WTC11 (cell line): Measurements from ENCODE around the gene FASTKD1.

Source experiments
- ATF3 ChIP-seq: sonication (generic); formaldehyde crosslinking; conservative IDR thresholded peaks from 2 replicates; pipeline ENCODE4 v1.8.1; 2022; ENCODE audit warnings: mild to moderate bottlenecking, missing genetic modification reagents
- CBFB ChIP-seq: sonication (generic); formaldehyde crosslinking; IDR thresholded peaks from 2 replicates; pipeline ENCODE4 v1.8.1; 2022; ENCODE audit warnings: mild to moderate bottlenecking, low read depth, missing genetic modification reagents
- CTCF ChIP-seq: fragments of 200-600 bp; IDR thresholded peaks from 2 replicates; pipeline ENCODE4 v1.8.0; 2022; ENCODE audit warnings: antibody characterized with exemption
- E2F4 ChIP-seq: sonication (generic); formaldehyde crosslinking; IDR thresholded peaks from 2 replicates; pipeline ENCODE4 v1.8.1; 2022; ENCODE audit warnings: low read depth, mild to moderate bottlenecking, moderate library complexity, missing genetic modification reagents, borderline replicate concordance
- HMGXB4 ChIP-seq: sonication (generic); formaldehyde crosslinking; IDR thresholded peaks from 2 replicates; pipeline ENCODE4 v1.8.1; 2023; ENCODE audit warnings: mild to moderate bottlenecking, moderate library complexity, missing genetic modification reagents
- JUN ChIP-seq: sonication (generic); formaldehyde crosslinking; IDR thresholded peaks from 2 replicates; pipeline ENCODE4 v1.8.0; 2023; ENCODE audit warnings: mild to moderate bottlenecking, missing genetic modification reagents
- MAX ChIP-seq: sonication (generic); formaldehyde crosslinking; IDR thresholded peaks from 2 replicates; pipeline ENCODE4 v1.8.0; 2022; ENCODE audit warnings: mild to moderate bottlenecking, missing genetic modification reagents
- MXD4 ChIP-seq: fragments of 250-450 bp; sonication (Bioruptor Pico); IDR thresholded peaks from 2 replicates; pipeline ENCODE4 v1.8.0; 2021; ENCODE audit warnings: mild to moderate bottlenecking, moderate library complexity, borderline replicate concordance
- NR2C2 ChIP-seq: sonication (generic); formaldehyde crosslinking; IDR thresholded peaks from 2 replicates; pipeline ENCODE4 v1.8.0; 2022; ENCODE audit warnings: mild to moderate bottlenecking, missing genetic modification reagents
- STAT6 ChIP-seq: sonication (generic); formaldehyde crosslinking; conservative IDR thresholded peaks from 2 replicates; pipeline ENCODE4 v1.8.1; 2023; ENCODE audit warnings: mild to moderate bottlenecking, low read depth, missing genetic modification reagents, moderate library complexity
- USF2 ChIP-seq: sonication (generic); formaldehyde crosslinking; IDR thresholded peaks from 2 replicates; pipeline ENCODE4 v1.8.1; 2023; ENCODE audit warnings: mild to moderate bottlenecking, missing genetic modification reagents, moderate library complexity
- ZNF138 ChIP-seq: sonication (generic); formaldehyde crosslinking; conservative IDR thresholded peaks from 2 replicates; pipeline ENCODE4 v1.8.1; 2022; ENCODE audit warnings: mild to moderate bottlenecking, moderate library complexity, missing genetic modification reagents

- TF ChIP-seq USF2 (CRISPR knock-in tag) (no peak), CTCF (no peak), MAX (CRISPR knock-in tag) (no peak), MXD4 (CRISPR knock-in tag) (no peak), JUN (CRISPR knock-in tag) (no peak), STAT6 (CRISPR knock-in tag) (no peak), E2F4 (CRISPR knock-in tag) (no peak), ZNF138 (CRISPR knock-in tag) (no peak), NR2C2 (no peak), ATF3 (no peak), HMGXB4 (CRISPR knock-in tag) (no peak), CBFB (CRISPR knock-in tag) (no peak)
Measured at GRCh38 chr2:169490834-169491233, 82.8 kb downstream of the FASTKD1 start.
